Suprapubic skin (tissue), 3 donors: ENCODE results near the gene ARL5C.

Experiments used
- CTCF ChIP-seq, 2 donors: fragments of 200-600 bp in 1 of 2; fragments of 450-650 bp in 1 of 2; sonication (generic) in 1 of 2; IDR thresholded peaks; one replicate each; pipeline ENCODE4 v1.5.1; 2016 to 2019; ENCODE audit warnings: antibody characterized with exemption in 2 of 2, mild to moderate bottlenecking in 1 of 2, moderate library complexity in 1 of 2
- EP300 ChIP-seq: sonication (generic); formaldehyde crosslinking; IDR thresholded peaks from one replicate; pipeline ENCODE4 v1.6.1; 2017; ENCODE audit warnings: antibody characterized with exemption

GRCh38 chr17:39150104-39150634 is 15.8 kb downstream of the ARL5C start:
- TF ChIP-seq CTCF (IDR thresholded peaks at IDR 0.05) (no peak), EP300 (no peak)
